GM23338 (cell line): Measurements from ENCODE around the gene PNPLA5. TPM values are rescaled to one million over a fixed set of nuclear protein-coding genes. Genes with fewer than 3 reads are reported as not detected.

ENCODE experiments used
- CREB1 ChIP-seq: fragments of 250-450 bp; sonication (Bioruptor Pico); IDR thresholded peaks from 2 replicates; pipeline ENCODE4 v1.5.0; 2020; ENCODE audit warnings: low read depth, mild to moderate bottlenecking, moderate library complexity
- EZH2 ChIP-seq: fragments of 200-600 bp; sonication (generic); IDR thresholded peaks from one replicate; pipeline ENCODE4 v1.8.0; 2017; ENCODE audit warnings: antibody characterized with exemption, mild to moderate bottlenecking, low read depth; ENCODE audit not compliant: unreplicated experiment
- EZH2phosphoT487 ChIP-seq: fragments of 200-600 bp; sonication (generic); IDR thresholded peaks from one replicate; pipeline ENCODE4 v1.8.1; 2018; ENCODE audit warnings: antibody characterized with exemption; ENCODE audit not compliant: unreplicated experiment
- JUNB ChIP-seq: IDR thresholded peaks from one replicate; pipeline ENCODE4 v1.6.1; 2016; ENCODE audit warnings: antibody characterized with exemption; ENCODE audit not compliant: unreplicated experiment
- NANOG ChIP-seq: IDR thresholded peaks from 2 replicates; pipeline ENCODE4 v1.6.1; 2016; ENCODE audit warnings: antibody characterized with exemption, borderline replicate concordance
- STAT1 ChIP-seq: IDR thresholded peaks from one replicate; pipeline ENCODE4 v1.6.1; 2016; ENCODE audit warnings: antibody characterized with exemption; ENCODE audit not compliant: unreplicated experiment
- ZNF114 ChIP-seq: fragments of 250-450 bp; sonication (Bioruptor Pico); IDR thresholded peaks from 2 replicates; pipeline ENCODE4 v1.5.0; 2020; ENCODE audit warnings: mild to moderate bottlenecking, moderate library complexity
- ZNF331 ChIP-seq: fragments of 250-450 bp; sonication (Bioruptor Pico); IDR thresholded peaks from 2 replicates; pipeline ENCODE4 v1.5.0; 2020; ENCODE audit warnings: low read depth, mild to moderate bottlenecking, moderate library complexity
- polyA plus RNA-seq: library from polyadenylated mRNA; unstranded; fragments of >200 nt; fragmentation: Nextera tagmentation; extraction: Ambion mirVana; gene quantifications from 2 replicates; pipeline ENCODE4 v1.2.1, GENCODE V29; 2016
- total RNA-seq: library from RNA; depleted of rRNA; stranded (reverse); fragments of >200 nt; shearing (Covaris generic); gene quantifications from 2 replicates; pipeline ENCODE4 v1.2.3, GENCODE V29; 2014
- TF ChIP-seq, protein P1 (sequence below): fragments of 250-450 bp; sonication (Bioruptor Pico); IDR thresholded peaks from 2 replicates; pipeline ENCODE4 v1.5.0; 2020; ENCODE audit warnings: mild to moderate bottlenecking, moderate library complexity
- TF ChIP-seq, protein P2 (sequence below), 2 experiments: fragments of 200-600 bp in 1 of 2; sonication (generic) in 1 of 2; conservative IDR thresholded peaks; 2 replicates each; pipeline versions ENCODE4 v1.5.1 to v1.6.1; 2016 to 2017; ENCODE audit warnings: antibody characterized with exemption in 2 of 2, low read depth in 2 of 2, mild to moderate bottlenecking in 2 of 2, moderate library complexity in 1 of 2

The PNPLA5 gene
- total and polyA plus RNA-seq, 2 experiments from 2014 or later = 2.3 to 6.8 TPM

DNA sequence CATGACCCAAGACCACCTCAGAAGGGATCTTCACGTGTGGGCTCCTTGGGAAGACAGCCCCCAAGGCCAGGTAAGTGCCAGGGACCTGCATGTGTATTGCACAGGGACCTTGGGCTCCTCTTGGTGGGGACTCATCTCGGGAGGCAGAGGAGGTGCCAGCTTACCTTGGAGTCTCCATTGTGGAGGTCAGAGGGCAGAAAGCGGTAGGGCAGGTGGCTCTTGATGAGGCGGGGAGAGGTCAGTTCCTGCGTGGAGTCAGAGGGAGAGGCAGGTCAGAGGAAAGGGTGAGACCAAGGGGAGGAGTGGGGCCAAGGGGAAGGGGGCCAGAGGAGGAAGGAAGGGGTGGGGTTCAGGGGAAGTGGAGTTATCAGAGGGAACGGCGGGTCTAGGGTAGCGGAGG lies 52.0 kb downstream of the PNPLA5 start (continued):
- TF ChIP-seq, protein P1, sequence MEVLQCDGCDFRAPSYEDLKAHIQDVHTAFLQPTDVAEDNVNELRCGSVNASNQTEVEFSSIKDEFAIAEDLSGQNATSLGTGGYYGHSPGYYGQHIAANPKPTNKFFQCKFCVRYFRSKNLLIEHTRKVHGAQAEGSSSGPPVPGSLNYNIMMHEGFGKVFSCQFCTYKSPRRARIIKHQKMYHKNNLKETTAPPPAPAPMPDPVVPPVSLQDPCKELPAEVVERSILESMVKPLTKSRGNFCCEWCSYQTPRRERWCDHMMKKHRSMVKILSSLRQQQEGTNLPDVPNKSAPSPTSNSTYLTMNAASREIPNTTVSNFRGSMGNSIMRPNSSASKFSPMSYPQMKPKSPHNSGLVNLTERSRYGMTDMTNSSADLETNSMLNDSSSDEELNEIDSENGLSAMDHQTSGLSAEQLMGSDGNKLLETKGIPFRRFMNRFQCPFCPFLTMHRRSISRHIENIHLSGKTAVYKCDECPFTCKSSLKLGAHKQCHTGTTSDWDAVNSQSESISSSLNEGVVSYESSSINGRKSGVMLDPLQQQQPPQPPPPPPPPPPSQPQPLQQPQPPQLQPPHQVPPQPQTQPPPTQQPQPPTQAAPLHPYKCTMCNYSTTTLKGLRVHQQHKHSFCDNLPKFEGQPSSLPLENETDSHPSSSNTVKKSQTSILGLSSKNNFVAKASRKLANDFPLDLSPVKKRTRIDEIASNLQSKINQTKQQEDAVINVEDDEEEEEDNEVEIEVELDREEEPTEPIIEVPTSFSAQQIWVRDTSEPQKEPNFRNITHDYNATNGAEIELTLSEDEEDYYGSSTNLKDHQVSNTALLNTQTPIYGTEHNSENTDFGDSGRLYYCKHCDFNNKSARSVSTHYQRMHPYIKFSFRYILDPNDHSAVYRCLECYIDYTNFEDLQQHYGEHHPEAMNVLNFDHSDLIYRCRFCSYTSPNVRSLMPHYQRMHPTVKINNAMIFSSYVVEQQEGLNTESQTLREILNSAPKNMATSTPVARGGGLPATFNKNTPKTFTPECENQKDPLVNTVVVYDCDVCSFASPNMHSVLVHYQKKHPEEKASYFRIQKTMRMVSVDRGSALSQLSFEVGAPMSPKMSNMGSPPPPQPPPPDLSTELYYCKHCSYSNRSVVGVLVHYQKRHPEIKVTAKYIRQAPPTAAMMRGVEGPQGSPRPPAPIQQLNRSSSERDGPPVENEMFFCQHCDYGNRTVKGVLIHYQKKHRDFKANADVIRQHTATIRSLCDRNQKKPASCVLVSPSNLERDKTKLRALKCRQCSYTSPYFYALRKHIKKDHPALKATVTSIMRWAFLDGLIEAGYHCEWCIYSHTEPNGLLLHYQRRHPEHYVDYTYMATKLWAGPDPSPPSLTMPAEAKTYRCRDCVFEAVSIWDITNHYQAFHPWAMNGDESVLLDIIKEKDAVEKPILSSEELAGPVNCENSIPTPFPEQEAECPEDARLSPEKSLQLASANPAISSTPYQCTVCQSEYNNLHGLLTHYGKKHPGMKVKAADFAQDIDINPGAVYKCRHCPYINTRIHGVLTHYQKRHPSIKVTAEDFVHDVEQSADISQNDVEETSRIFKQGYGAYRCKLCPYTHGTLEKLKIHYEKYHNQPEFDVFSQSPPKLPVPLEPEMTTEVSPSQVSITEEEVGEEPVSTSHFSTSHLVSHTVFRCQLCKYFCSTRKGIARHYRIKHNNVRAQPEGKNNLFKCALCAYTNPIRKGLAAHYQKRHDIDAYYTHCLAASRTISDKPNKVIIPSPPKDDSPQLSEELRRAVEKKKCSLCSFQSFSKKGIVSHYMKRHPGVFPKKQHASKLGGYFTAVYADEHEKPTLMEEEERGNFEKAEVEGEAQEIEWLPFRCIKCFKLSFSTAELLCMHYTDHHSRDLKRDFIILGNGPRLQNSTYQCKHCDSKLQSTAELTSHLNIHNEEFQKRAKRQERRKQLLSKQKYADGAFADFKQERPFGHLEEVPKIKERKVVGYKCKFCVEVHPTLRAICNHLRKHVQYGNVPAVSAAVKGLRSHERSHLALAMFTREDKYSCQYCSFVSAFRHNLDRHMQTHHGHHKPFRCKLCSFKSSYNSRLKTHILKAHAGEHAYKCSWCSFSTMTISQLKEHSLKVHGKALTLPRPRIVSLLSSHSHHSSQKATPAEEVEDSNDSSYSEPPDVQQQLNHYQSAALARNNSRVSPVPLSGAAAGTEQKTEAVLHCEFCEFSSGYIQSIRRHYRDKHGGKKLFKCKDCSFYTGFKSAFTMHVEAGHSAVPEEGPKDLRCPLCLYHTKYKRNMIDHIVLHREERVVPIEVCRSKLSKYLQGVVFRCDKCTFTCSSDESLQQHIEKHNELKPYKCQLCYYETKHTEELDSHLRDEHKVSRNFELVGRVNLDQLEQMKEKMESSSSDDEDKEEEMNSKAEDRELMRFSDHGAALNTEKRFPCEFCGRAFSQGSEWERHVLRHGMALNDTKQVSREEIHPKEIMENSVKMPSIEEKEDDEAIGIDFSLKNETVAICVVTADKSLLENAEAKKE (CRISPR knock-in tag) = no peak
- TF ChIP-seq NANOG (no peak), ZNF331 (no peak), ZNF114 (CRISPR knock-in tag) (no peak), EZH2phosphoT487 (no peak), JUNB (no peak), CREB1 (CRISPR knock-in tag) (no peak), STAT1 (no peak), EZH2 (no peak)
- TF ChIP-seq, protein P2, sequence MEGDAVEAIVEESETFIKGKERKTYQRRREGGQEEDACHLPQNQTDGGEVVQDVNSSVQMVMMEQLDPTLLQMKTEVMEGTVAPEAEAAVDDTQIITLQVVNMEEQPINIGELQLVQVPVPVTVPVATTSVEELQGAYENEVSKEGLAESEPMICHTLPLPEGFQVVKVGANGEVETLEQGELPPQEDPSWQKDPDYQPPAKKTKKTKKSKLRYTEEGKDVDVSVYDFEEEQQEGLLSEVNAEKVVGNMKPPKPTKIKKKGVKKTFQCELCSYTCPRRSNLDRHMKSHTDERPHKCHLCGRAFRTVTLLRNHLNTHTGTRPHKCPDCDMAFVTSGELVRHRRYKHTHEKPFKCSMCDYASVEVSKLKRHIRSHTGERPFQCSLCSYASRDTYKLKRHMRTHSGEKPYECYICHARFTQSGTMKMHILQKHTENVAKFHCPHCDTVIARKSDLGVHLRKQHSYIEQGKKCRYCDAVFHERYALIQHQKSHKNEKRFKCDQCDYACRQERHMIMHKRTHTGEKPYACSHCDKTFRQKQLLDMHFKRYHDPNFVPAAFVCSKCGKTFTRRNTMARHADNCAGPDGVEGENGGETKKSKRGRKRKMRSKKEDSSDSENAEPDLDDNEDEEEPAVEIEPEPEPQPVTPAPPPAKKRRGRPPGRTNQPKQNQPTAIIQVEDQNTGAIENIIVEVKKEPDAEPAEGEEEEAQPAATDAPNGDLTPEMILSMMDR (conservative IDR thresholded peaks at IDR 0.05; ENCODE audit: low read depth in 2 of 2) = no peak
